ENCODE measurements around the gene FRAS1. TPM values are rescaled to one million over a fixed set of nuclear protein-coding genes. Genes with fewer than 3 reads are reported as not detected.
"Not testable (repeated sequence)": the region's sequence is repeated elsewhere in the genome, so short reads cannot be mapped to it uniquely, and the experiment has no call there.

FRAS1 gene
- total and polyA plus RNA-seq, 5 experiments from 2014 or later: 0.02 to 0.06 TPM; not detected in 3

DNA sequence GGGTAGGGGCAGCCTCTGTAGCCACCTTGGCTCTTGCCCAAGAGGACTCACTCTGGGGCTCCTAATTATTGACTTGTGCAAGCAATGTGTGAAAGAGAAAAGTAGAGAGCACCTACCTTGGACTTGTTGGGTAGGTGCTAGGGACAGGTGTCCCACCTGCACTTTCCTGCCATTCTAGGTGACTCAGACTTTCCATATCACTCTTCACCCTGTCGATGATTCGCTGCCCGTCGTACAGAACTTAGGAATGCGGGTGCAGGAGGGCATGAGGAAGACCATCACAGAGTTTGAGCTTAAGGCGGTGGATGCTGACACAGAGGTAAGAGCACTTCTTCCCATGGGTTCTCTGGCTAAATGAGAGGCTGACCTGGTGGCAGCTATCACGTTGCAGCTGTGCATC is 407.1 kb downstream of the FRAS1 start:
- no peak overlapping the region for H3K27ac Mint-ChIP-seq
- no peak for DNase-seq
- H3K27me3 Mint-ChIP-seq: peaks cover 0 to 8% (median 5%) of the 10 kb centered on the region in 5 donors
- no peak overlapping the region for H3K4me3 Mint-ChIP-seq
- H3K4me1 Mint-ChIP-seq: no peaks in the 10 kb centered on the region
- peaks cover 0 to 13% (median 0%) of the 10 kb centered on the region in 9 donors for H3K9me3 Mint-ChIP-seq
- no peak for ATAC-seq
- POLR2A ChIA-PET: no interaction called here
- no peaks in the 10 kb centered on the region for H3K36me3 Mint-ChIP-seq

DNA sequence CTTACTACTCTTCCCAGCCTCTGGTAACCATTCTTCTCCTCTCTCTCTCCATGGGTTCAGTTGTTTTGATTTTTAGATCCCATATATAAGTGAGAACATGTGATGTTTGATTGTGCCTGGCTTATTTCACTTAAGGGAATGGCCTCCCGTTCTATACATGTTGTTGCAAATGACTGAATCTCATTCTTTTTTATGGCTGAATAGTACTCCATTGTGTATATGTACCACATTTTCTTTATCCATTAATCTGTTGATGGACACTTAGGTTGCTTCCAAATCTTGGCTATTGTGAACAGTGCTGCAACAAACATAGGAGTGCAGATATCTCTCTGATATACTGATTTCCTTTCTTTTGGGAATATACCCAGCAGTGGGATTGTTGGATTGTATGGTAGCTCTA is 410.1 kb downstream of the FRAS1 start:
- not testable (repeated sequence) for H3K4me3 Mint-ChIP-seq, ATAC-seq, H3K27ac Mint-ChIP-seq

DNA sequence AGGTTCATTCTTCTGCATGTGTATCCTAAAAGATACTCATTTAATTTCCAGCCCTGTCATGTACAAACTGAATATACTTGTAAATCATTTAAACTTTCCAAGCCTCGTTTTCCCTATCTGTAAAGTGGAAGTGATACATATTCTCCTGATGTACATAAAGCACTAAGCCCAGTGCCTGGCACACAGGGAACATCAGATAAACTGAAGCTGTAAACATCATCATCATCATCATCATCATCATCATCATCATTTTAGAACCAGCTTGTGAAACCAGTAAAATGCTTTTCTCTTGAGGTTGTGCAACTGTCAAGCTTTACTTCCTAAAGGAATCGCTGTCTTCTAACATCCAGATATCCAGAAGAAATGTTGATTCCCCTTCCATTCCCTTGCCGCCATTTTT is 411.1 kb downstream of the FRAS1 start:
- Mint-ChIP-seq H3K9me3 (peaks cover 0 to 13% (median 0%) of the 10 kb centered on the region in 9 donors), H3K27me3 (peaks cover 0 to 8% (median 7%) of the 10 kb centered on the region in 5 donors), H3K36me3 (no peaks in the 10 kb centered on the region), H3K27ac (no peak overlapping the region), H3K4me1 (no peaks in the 10 kb centered on the region), H3K4me3 (no peak overlapping the region)
- POLR2A ChIA-PET: no interaction called here
- ATAC-seq (no peak), DNase-seq (no peak)

More for the DNA sequence above, 410.1 kb downstream of the FRAS1 start:
- H3K4me1 Mint-ChIP-seq, DNase-seq, H3K27me3 Mint-ChIP-seq, H3K36me3 Mint-ChIP-seq, POLR2A ChIA-PET: not testable (repeated sequence)
- peaks cover 0 to 13% (median 0%) of the 10 kb centered on the region in 9 donors for H3K9me3 Mint-ChIP-seq

DNA sequence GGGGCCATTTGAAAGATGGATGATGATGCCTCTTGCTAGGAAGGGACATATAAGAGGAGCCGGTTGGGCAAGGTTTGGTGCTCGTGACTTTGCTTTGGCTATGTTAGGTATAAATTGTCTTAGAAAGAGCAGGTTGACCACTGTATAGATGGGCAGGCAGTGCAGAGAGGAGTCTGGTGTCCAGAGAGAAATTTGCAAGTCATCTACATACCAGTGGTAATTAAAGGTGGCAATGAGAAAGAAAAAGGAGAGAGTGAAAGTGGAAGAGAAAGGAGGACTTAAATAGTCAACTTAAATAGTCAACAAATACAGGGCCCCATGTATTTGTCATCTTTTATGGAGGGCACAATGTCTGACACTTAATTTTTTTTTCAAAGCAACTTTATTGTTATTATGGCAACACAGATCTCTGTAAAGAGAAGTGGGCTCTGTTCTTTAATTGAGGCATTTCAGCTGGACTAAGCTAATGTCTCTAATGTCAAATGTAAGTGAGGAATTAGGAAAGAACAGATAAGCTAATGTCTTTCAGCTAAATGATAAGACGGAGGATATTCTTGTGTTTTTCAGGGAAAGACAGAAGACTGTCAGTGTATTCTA is 419.1 kb downstream of the FRAS1 start:
- no peaks in the 10 kb centered on the region for H3K36me3 Mint-ChIP-seq
- H3K27ac Mint-ChIP-seq: no peak overlapping the region
- POLR2A ChIA-PET: no interaction called here

DNA sequence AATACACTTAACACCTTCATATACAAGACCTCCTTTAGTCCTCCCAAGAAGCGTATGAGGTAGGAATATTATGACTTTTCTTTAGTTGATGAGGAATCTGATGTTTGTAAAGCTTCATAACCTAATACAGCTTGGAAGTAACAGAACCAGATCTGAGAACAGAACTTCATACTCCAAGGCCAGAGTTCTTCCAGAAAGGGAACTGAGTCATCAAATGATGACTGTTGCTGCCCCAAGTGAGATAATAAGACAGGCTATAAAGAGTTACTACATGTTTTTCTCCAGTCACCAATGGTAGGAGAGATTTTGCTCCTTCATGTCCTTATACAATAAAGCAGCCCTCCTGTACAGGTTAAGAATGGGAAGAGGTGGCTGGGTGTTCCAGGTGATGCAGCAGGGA is 420.2 kb downstream of the FRAS1 start:
- DNase-seq (no peak), ATAC-seq (no peak)
- Mint-ChIP-seq H3K4me1 (no peaks in the 10 kb centered on the region), H3K27me3 (peaks cover 0 to 5% (median 0%) of the 10 kb centered on the region in 5 donors), H3K27ac (no peak overlapping the region), H3K4me3 (no peak overlapping the region), H3K9me3 (no peaks in the 10 kb centered on the region), H3K36me3 (no peaks in the 10 kb centered on the region)
- POLR2A ChIA-PET: no interaction called here

More for the DNA sequence above, 419.1 kb downstream of the FRAS1 start:
- ATAC-seq (no peak), DNase-seq (no peak)
- no peaks in the 10 kb centered on the region for H3K9me3 Mint-ChIP-seq
- H3K4me3 Mint-ChIP-seq: no peak overlapping the region
- no peaks in the 10 kb centered on the region for H3K4me1 Mint-ChIP-seq
- H3K27me3 Mint-ChIP-seq: peaks cover 0 to 7% (median 3%) of the 10 kb centered on the region in 5 donors

DNA sequence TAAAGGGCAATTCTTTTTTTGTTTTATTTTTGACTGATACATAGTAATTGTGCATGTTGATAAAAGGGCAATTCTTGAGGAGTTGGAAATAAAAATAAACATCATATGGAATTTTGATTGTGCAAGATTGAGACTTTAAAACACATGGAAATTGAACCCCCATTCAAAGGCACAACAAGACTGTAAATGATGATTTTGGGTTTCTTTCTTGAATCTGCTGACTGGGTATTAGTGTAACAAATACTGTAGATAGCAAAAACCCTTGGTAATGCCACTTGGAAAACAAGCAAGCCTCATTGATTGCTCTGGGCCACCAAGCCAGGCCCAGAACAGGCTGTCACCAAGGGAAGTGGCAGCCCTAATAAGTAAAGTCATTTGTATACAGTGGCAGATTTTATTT is 421.4 kb downstream of the FRAS1 start:
- Mint-ChIP-seq H3K9me3 (no peaks in the 10 kb centered on the region), H3K27me3 (peaks cover 0 to 6% (median 3%) of the 10 kb centered on the region in 5 donors), H3K27ac (no peak overlapping the region), H3K4me3 (no peak overlapping the region), H3K36me3 (no peaks in the 10 kb centered on the region), H3K4me1 (no peaks in the 10 kb centered on the region)
- ATAC-seq: no peak
- POLR2A ChIA-PET: no interaction called here
- no peak for DNase-seq

DNA sequence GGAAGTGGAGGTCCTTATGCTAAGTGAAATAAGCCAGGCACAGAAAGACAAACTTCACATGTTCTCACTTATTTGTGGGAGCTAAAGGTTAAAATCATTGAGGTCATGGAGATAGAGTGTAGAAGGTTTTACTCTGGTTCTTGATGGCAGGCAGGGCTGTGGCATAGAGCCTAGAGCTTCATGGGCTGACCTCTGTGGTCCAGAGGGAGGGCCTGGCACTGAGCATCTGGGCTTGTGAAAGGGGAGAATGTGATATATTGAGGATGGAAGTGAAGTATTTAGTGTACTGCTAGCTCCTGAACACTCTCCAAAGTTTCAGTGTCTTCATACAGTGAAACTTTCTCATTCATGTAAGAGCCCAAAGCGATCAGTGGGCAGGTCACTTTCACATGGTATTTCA is 423.2 kb downstream of the FRAS1 start:
- H3K9me3 Mint-ChIP-seq: no peaks in the 10 kb centered on the region
- no peak overlapping the region for H3K27ac Mint-ChIP-seq
- no peaks in the 10 kb centered on the region for H3K4me1 Mint-ChIP-seq
- H3K27me3 Mint-ChIP-seq: peaks cover 0 to 6% (median 4%) of the 10 kb centered on the region in 5 donors
- POLR2A ChIA-PET: no interaction called here
- H3K4me3 Mint-ChIP-seq: no peak overlapping the region
- DNase-seq: no peak
- no peak for ATAC-seq
- no peaks in the 10 kb centered on the region for H3K36me3 Mint-ChIP-seq

DNA sequence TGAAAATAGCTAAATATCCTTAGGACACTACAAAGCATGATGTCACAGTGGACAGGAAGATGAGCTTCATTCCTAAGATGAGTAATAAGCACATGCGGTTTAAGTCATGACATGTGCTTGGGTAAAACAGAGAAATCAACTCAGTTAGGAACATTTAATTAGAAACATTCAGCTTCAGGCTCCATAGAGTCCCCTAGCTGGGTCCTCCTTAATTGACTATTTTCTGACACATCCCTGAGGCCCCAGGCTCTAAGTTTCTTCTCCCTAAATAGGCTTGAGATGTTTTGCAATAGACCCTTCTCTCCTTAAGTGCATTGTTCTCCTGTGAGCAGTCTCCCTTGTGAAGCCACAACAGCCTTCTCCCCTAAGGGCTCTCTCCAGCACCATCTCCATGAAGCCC is 424.1 kb downstream of the FRAS1 start:
- Mint-ChIP-seq H3K36me3 (no peaks in the 10 kb centered on the region), H3K4me1 (no peaks in the 10 kb centered on the region), H3K4me3 (no peak overlapping the region), H3K9me3 (no peaks in the 10 kb centered on the region), H3K27me3 (peaks cover 0 to 6% (median 4%) of the 10 kb centered on the region in 5 donors), H3K27ac (no peak overlapping the region)
- DNase-seq (no peak), ATAC-seq (no peak)
- POLR2A ChIA-PET: no interaction called here

DNA sequence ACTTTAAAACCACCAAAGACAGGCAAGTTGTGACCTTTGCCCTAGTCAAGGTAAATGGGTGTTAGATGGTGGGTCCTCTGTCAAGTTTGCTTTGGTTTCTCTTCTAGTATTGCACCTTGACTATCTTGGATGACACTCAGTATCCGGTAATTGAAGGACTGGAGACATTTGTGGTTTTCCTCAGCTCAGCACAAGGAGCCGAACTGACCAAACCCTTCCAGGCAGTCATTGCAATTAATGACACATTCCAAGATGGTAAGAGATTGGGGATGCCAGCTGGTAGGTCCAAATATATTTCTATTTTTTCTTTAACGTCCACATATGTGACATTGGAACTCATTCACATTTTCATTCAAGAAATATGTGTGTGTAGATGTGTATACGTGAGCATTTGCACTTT is 425.2 kb downstream of the FRAS1 start:
- H3K36me3 Mint-ChIP-seq: no peaks in the 10 kb centered on the region
- H3K4me3 Mint-ChIP-seq: no peak overlapping the region
- ATAC-seq: no peak
- no peaks in the 10 kb centered on the region for H3K4me1 Mint-ChIP-seq
- H3K27ac Mint-ChIP-seq: no peak overlapping the region
- H3K9me3 Mint-ChIP-seq: no peaks in the 10 kb centered on the region
- POLR2A ChIA-PET: no interaction called here
- H3K27me3 Mint-ChIP-seq: peaks cover 0 to 6% (median 3%) of the 10 kb centered on the region in 5 donors
- DNase-seq: no peak

DNA sequence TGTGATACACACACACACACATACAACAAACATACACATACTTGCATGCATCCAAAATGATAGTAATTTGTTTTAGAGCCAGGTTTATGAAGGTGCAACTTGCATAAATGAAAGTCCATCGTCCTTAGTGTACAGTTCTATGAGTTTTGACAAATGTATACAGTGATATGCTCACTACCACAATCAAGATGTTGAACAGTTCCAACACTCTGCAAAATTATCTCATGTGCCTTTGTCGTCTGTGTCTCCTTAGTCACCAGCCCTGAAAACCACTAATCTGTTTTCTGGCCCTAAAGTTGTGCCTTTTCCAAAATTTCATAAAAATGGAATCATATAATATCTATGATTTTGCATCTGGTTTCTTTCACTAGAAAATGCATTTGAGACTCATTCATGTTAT is 426.7 kb downstream of the FRAS1 start:
- no peak overlapping the region for H3K27ac Mint-ChIP-seq
- no peak overlapping the region for H3K4me3 Mint-ChIP-seq
- H3K4me1 Mint-ChIP-seq: no peaks in the 10 kb centered on the region
- no peak for ATAC-seq
- DNase-seq: no peak
- H3K27me3 Mint-ChIP-seq: peaks cover 0 to 11% (median 2%) of the 10 kb centered on the region in 5 donors
- H3K36me3 Mint-ChIP-seq: no peaks in the 10 kb centered on the region
- H3K9me3 Mint-ChIP-seq: no peaks in the 10 kb centered on the region
- POLR2A ChIA-PET: no interaction called here

DNA sequence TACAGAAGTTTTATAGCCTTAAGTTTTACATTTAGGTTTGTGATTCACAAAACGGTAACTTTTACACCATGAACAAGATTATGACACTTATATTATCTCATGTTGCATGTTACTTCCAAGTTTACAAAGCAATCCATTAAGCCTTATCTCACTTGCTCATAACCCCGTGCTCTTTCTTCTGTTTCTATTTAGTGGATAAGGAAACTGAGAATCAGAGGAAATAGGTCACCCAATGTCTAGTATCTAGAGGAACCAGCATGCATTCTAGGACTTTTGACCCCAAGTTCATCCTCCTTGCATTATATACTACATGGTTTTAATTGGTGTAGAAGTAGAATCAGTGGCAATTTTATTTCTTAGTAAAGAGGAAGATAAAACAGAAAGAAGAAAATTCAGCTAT is 427.5 kb downstream of the FRAS1 start:
- H3K36me3 Mint-ChIP-seq: no peaks in the 10 kb centered on the region
- no peak overlapping the region for H3K27ac Mint-ChIP-seq
- H3K4me3 Mint-ChIP-seq: no peak overlapping the region
- DNase-seq (no peak), ATAC-seq (no peak)
- no peaks in the 10 kb centered on the region for H3K9me3 Mint-ChIP-seq
- POLR2A ChIA-PET: no interaction called here
- H3K27me3 Mint-ChIP-seq: peaks cover 0 to 12% (median 2%) of the 10 kb centered on the region in 5 donors
- H3K4me1 Mint-ChIP-seq: no peaks in the 10 kb centered on the region

DNA sequence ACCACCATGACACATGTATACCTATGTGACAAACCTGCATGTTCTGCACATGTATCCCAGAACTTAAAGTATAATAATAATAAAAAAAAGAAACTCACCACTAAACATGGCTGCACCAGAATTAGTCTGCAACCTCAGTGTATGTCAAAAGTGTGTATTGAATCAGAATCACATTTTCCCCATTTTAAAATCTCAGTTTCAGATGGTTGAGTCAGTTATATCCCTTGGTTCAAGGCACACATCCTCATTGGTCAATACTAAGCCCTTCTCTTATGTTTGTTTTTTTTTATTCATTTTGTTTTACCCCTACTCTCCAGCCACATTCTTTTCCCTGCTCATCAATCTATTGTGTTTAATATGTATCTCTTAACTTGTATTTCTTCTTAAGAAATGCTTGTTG is 436.6 kb downstream of the FRAS1 start:
- POLR2A ChIA-PET: no interaction called here
- Mint-ChIP-seq H3K36me3 (no peaks in the 10 kb centered on the region), H3K4me1 (no peaks in the 10 kb centered on the region), H3K27ac (no peak overlapping the region), H3K4me3 (no peak overlapping the region), H3K27me3 (peaks cover 0 to 9% (median 5%) of the 10 kb centered on the region in 5 donors), H3K9me3 (peaks cover 0 to 4% (median 0%) of the 10 kb centered on the region in 9 donors)
- DNase-seq (no peak), ATAC-seq (no peak)

DNA sequence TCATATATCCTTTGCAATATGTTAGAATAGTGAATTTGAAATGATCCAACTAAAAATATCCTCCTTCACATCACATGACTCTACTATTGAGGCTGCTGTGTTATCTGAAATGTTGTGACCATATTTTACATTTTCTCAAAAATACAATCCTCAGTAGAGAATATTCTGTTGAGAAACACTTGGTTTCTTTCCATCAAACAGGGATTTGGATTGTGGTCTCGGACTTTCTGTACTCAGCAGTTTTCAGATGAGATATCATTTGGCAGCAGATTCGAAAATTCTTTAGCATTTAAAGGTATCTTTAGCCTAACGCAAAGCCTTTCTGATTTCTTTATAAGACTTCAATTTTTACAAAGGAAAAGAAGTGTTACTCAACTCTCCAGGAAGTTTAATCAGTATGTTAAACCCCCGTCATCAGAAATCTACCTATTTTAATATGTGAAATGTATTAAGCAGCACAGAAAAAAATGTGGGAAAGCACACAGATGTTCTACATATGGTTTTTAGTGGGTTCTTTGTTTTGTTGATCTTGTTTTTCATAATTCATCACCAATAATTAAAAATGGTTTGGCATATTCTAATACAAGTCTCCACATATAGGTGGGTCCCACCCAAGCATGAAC is 439.0 kb downstream of the FRAS1 start:
- H3K27me3 Mint-ChIP-seq: no peaks in the 10 kb centered on the region
- POLR2A ChIA-PET: no interaction called here
- H3K27ac Mint-ChIP-seq: no peak overlapping the region
- no peak for DNase-seq
- H3K4me1 Mint-ChIP-seq: no peaks in the 10 kb centered on the region
- no peaks in the 10 kb centered on the region for H3K36me3 Mint-ChIP-seq
- no peak for ATAC-seq
- no peak overlapping the region for H3K4me3 Mint-ChIP-seq
- H3K9me3 Mint-ChIP-seq: no peaks in the 10 kb centered on the region

DNA sequence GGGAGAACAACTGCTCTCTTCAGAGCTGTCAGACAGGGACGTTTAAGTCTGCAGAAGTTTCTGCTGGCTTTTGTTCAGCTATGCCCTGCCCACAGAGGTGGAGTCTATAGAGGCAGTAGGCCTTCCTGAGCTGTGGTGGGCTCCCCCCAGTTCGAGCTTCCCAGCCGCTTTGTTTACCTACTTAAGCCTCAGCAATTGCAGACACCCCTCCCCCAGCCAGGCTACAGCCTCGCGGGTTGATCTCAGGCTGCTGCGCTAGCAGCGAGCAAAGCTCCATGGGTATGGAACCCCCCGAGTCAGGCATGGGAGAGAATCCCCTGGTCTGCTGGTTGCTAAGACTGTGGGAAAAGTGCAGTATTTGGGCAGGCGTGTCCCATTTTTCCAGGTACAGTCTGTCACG is 449.1 kb downstream of the FRAS1 start:
- H3K4me3 Mint-ChIP-seq, ATAC-seq, H3K9me3 Mint-ChIP-seq, H3K36me3 Mint-ChIP-seq, H3K4me1 Mint-ChIP-seq, H3K27ac Mint-ChIP-seq, DNase-seq, POLR2A ChIA-PET: not testable (repeated sequence)
- peaks cover 0 to 20% (median 4%) of the 10 kb centered on the region in 5 donors for H3K27me3 Mint-ChIP-seq

Data from naive thymus-derived CD8-positive, alpha-beta T cell (primary cell).